ENCODE data around the gene FBLN2.

Gene FBLN2

GRCh38 chr3:13528217-13528867 lies 20.6 kb upstream of the FBLN2 start:
- Histone ChIP-seq H3K36me3 (ENCODE audit: control insufficient read depth, insufficient read depth, low read length) (no peaks in the 10 kb centered on the region), H3K4me1 (ENCODE audit: control insufficient read depth, insufficient read depth, low read length) (no peaks in the 10 kb centered on the region), H3K4me3 (ENCODE audit: low read length) (no peak overlapping the region), H3K27me3 (ENCODE audit: control insufficient read depth, insufficient read depth, low read length) (peaks cover 3% of the 10 kb centered on the region), H3K9ac (ENCODE audit: low read length) (no peak overlapping the region), H3K9me3 (ENCODE audit: control insufficient read depth, low read length) (no peaks in the 10 kb centered on the region)

DNA sequence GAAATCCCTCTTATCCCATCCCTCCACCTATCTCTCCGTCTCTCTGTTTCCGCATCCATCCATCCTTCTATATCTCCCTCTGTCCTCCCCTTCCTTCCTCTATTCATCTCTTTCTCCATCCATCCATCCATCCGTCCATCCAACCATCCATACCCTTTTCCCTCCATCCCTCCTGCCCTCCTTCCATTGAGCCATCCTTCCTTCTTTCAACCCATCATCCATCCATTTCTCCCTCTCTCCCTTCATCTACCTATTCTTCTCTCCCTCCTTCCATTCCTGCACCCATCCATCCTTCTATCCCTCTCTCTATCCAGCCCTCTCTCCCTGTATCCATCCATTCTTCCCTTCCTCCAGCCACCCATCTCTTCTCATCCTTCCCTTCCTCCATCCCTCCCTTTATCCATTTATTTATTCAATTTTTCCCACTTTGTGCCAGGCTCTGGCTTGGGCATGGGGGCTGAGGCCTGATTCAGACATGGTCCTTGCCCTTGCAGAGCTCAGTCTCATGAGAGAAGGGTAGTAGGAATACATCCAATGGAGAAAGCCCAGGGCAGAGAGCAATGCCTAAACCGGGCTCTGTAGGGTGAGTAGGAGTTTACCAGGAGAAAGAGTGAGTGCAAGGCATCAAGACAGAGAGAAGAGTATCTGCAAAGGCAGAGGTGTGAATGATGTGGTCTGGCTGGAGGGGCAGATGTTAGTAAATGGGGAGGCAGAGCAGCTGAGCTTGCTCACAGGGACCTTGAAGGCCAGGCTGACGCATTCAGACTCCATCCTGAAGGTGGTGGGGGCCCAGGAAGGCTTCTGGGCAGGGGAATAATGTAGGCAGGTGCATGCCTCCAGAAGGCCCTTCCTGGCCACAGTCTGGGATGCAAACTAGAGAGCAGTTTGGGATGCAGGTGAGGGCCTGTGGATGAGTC lies 19.5 kb upstream of the FBLN2 start:
- Histone ChIP-seq H3K27me3 (ENCODE audit: control insufficient read depth, insufficient read depth, low read length) (peaks cover 3% of the 10 kb centered on the region), H3K4me3 (ENCODE audit: low read length) (no peak overlapping the region), H3K36me3 (ENCODE audit: control insufficient read depth, insufficient read depth, low read length) (no peaks in the 10 kb centered on the region), H3K9me3 (ENCODE audit: control insufficient read depth, low read length) (no peaks in the 10 kb centered on the region), H3K9ac (ENCODE audit: low read length) (no peak overlapping the region), H3K4me1 (ENCODE audit: control insufficient read depth, insufficient read depth, low read length) (no peaks in the 10 kb centered on the region)

DNA sequence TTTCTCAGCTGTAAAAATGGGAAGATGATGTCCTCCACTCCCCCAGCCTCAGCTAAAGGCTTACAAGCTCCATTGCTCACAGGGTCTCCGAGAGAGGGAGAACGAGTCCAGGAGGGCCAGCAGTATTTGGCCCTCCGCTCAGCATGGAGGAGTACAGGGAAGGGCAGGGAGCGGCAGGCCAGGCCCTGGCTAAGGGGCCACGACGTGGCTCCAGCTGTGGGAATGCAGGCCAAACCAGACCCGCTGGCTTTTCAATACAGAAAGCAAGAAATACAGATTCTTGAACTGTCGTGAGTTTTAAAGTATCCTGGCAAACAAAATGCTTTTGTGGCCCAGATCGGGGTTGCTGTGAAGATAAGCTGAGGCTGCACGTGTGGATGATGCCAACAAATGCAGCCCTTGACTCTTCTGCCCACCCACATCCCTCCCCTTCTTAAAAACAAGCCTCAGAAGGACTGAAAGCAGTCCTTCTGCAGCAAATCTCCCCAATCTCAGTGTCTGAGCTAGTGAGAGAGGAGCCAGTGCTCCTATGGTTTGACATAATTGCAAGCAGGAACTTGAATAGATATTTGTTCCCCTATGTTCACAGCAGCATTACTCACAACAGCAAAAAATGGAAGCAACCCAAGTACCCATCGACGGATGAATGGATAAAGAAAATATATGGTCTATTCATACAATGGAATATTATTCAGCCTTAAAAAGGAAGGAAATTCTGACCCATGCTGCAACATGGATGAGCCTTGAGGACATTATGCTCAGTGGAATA lies 18.5 kb upstream of the FBLN2 start:
- H3K36me3 ChIP-seq (ENCODE audit: control insufficient read depth, insufficient read depth, low read length), result no peaks in the 10 kb centered on the region
- no peak overlapping the region for H3K4me3 ChIP-seq (ENCODE audit: low read length)
- no peak overlapping the region for H3K9ac ChIP-seq (ENCODE audit: low read length)
- no peaks in the 10 kb centered on the region for H3K4me1 ChIP-seq (ENCODE audit: control insufficient read depth, insufficient read depth, low read length)
- no peaks in the 10 kb centered on the region for H3K9me3 ChIP-seq (ENCODE audit: control insufficient read depth, low read length)
- H3K27me3 ChIP-seq (ENCODE audit: control insufficient read depth, insufficient read depth, low read length), result peaks cover 3% of the 10 kb centered on the region

DNA sequence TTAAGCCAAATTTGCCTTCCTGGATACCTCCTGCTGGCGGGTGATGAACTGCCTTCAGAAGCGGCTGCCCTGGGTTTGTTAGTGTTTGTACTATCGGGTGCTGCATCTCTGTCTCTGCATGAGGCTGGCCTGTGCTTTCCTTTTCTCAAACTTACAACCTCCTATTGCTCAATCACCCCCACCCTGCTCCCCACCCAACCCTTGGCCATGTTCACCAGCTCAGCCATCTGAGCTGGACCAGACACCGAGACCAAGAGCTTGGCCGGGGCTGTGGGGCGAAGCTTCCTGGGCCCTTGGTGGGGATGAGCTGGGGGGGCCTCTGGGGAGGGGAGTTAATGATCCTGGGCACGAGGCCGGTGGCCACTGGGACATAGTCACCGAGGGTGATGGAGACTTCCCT lies 16.8 kb upstream of the FBLN2 start:
- no peaks in the 10 kb centered on the region for H3K9me3 ChIP-seq (ENCODE audit: control insufficient read depth, low read length)

GRCh38 chr3:13532631-13533030 lies 16.3 kb upstream of the FBLN2 start:
- no peaks in the 10 kb centered on the region for H3K36me3 ChIP-seq (ENCODE audit: control insufficient read depth, insufficient read depth, low read length)
- H3K4me3 ChIP-seq (ENCODE audit: low read length), result no peak overlapping the region
- H3K9me3 ChIP-seq (ENCODE audit: control insufficient read depth, low read length), result no peaks in the 10 kb centered on the region
- H3K4me1 ChIP-seq (ENCODE audit: control insufficient read depth, insufficient read depth, low read length), result peaks cover 11% of the 10 kb centered on the region
- peaks cover 3% of the 10 kb centered on the region for H3K27me3 ChIP-seq (ENCODE audit: control insufficient read depth, insufficient read depth, low read length)
- no peak overlapping the region for H3K9ac ChIP-seq (ENCODE audit: low read length)

More for the DNA sequence above, 16.8 kb upstream of the FBLN2 start:
- Histone ChIP-seq H3K9ac (ENCODE audit: low read length) (no peak overlapping the region), H3K27me3 (ENCODE audit: control insufficient read depth, insufficient read depth, low read length) (peaks cover 3% of the 10 kb centered on the region), H3K4me1 (ENCODE audit: control insufficient read depth, insufficient read depth, low read length) (peaks cover 8% of the 10 kb centered on the region), H3K4me3 (ENCODE audit: low read length) (no peak overlapping the region), H3K36me3 (ENCODE audit: control insufficient read depth, insufficient read depth, low read length) (no peaks in the 10 kb centered on the region)

- Histone ChIP-seq H3K4me3 (ENCODE audit: low read length) (no peak overlapping the region), H3K9me3 (ENCODE audit: control insufficient read depth, low read length) (no peaks in the 10 kb centered on the region), H3K4me1 (ENCODE audit: control insufficient read depth, insufficient read depth, low read length) (peaks cover 23% of the 10 kb centered on the region), H3K27me3 (ENCODE audit: control insufficient read depth, insufficient read depth, low read length) (peaks cover 3% of the 10 kb centered on the region), H3K9ac (ENCODE audit: low read length) (no peak overlapping the region), H3K36me3 (ENCODE audit: control insufficient read depth, insufficient read depth, low read length) (no peaks in the 10 kb centered on the region)
Measured at GRCh38 chr3:13533885-13534301, 15.0 kb upstream of the FBLN2 start.

DNA sequence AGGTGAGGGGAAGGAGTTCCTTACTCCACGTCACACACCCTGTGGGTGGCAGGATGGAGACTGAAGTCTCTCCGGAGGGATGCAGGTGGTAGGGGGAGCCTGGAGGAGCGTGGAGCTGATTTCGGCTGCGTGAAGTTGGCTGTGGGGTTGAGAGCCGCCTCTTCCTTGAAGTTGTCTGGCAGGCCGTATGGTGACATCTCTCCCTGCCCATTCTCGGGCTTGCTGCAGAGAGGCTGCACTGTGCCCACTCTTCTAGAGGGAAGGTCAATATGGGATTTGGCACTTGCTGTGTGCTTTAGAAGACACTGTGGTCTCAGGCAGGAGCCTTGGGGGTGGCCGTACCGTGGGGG lies 13.4 kb upstream of the FBLN2 start:
- Histone ChIP-seq H3K36me3 (ENCODE audit: control insufficient read depth, insufficient read depth, low read length) (no peaks in the 10 kb centered on the region), H3K27me3 (ENCODE audit: control insufficient read depth, insufficient read depth, low read length) (peaks cover 3% of the 10 kb centered on the region), H3K9me3 (ENCODE audit: control insufficient read depth, low read length) (no peaks in the 10 kb centered on the region), H3K4me3 (ENCODE audit: low read length) (no peak overlapping the region), H3K4me1 (ENCODE audit: control insufficient read depth, insufficient read depth, low read length) (peaks cover 23% of the 10 kb centered on the region), H3K9ac (ENCODE audit: low read length) (no peak overlapping the region)

GRCh38 chr3:13535905-13536304 lies 13.0 kb upstream of the FBLN2 start:
- Histone ChIP-seq H3K9ac (ENCODE audit: low read length) (no peak overlapping the region), H3K9me3 (ENCODE audit: control insufficient read depth, low read length) (no peaks in the 10 kb centered on the region), H3K4me1 (ENCODE audit: control insufficient read depth, insufficient read depth, low read length) (peaks cover 23% of the 10 kb centered on the region), H3K4me3 (ENCODE audit: low read length) (no peak overlapping the region), H3K27me3 (ENCODE audit: control insufficient read depth, insufficient read depth, low read length) (peaks cover 3% of the 10 kb centered on the region), H3K36me3 (ENCODE audit: control insufficient read depth, insufficient read depth, low read length) (no peaks in the 10 kb centered on the region)

GRCh38 chr3:13536432-13536831 lies 12.5 kb upstream of the FBLN2 start:
- Histone ChIP-seq H3K4me1 (ENCODE audit: control insufficient read depth, insufficient read depth, low read length) (peaks cover 23% of the 10 kb centered on the region), H3K4me3 (ENCODE audit: low read length) (no peak overlapping the region), H3K27me3 (ENCODE audit: control insufficient read depth, insufficient read depth, low read length) (peaks cover 3% of the 10 kb centered on the region), H3K9me3 (ENCODE audit: control insufficient read depth, low read length) (no peaks in the 10 kb centered on the region), H3K36me3 (ENCODE audit: control insufficient read depth, insufficient read depth, low read length) (no peaks in the 10 kb centered on the region), H3K9ac (ENCODE audit: low read length) (no peak overlapping the region)

DNA sequence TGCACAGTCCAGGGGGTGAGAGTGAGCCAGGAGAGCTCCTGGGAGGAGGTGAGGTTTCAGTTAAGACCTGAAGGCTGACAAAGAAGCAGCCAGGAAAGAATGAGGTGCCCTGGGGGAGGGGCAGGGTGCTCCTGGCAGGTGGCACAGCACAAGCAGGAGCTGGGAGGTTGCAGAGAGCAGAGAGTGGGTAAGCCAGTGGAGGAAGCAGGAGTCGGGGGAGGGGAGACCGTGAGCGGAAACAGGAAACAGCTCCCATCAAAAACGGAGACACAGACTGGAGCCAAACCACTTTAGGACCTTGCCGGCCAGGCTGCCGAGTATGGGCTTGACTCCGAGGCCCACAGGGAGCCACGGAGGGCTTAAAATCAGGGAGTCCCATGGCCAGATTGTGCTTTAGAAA lies 12.1 kb upstream of the FBLN2 start:
- Histone ChIP-seq H3K9me3 (ENCODE audit: control insufficient read depth, low read length) (no peaks in the 10 kb centered on the region), H3K27me3 (ENCODE audit: control insufficient read depth, insufficient read depth, low read length) (peaks cover 3% of the 10 kb centered on the region), H3K36me3 (ENCODE audit: control insufficient read depth, insufficient read depth, low read length) (no peaks in the 10 kb centered on the region), H3K9ac (ENCODE audit: low read length) (no peak overlapping the region), H3K4me1 (ENCODE audit: control insufficient read depth, insufficient read depth, low read length) (peaks cover 23% of the 10 kb centered on the region), H3K4me3 (ENCODE audit: low read length) (no peak overlapping the region)

- Histone ChIP-seq H3K27me3 (ENCODE audit: control insufficient read depth, insufficient read depth, low read length) (peaks cover 3% of the 10 kb centered on the region), H3K36me3 (ENCODE audit: control insufficient read depth, insufficient read depth, low read length) (no peaks in the 10 kb centered on the region), H3K4me3 (ENCODE audit: low read length) (no peak overlapping the region), H3K9ac (ENCODE audit: low read length) (no peak overlapping the region), H3K9me3 (ENCODE audit: control insufficient read depth, low read length) (no peaks in the 10 kb centered on the region), H3K4me1 (ENCODE audit: control insufficient read depth, insufficient read depth, low read length) (peaks cover 23% of the 10 kb centered on the region)
Measured at GRCh38 chr3:13537244-13537908, 11.5 kb upstream of the FBLN2 start.
